ENCODE measurements around the gene MRS2. TPM values are rescaled to one million over a fixed set of nuclear protein-coding genes. Genes with fewer than 3 reads are reported as not detected.
"Not testable (repeated sequence)": the region's sequence is repeated elsewhere in the genome, so short reads cannot be mapped to it uniquely, and the experiment has no call there.

The MRS2 gene
- total RNA-seq, 1 experiment from 2014 or later, result 49.7 TPM

- H4K20me1 ChIP-seq (ENCODE audit: insufficient read depth), result no peaks in the 10 kb centered on the region
- peak; percentile 83 to 89 for DNase-seq
- H3F3A ChIP-seq (ENCODE audit: insufficient read depth, low read depth), result peaks cover 13% of the 10 kb centered on the region; the same call in 1 of the 2 replicates
- peaks cover 8% of the 10 kb centered on the region for H3K4me1 ChIP-seq (replicated peaks; ENCODE audit: insufficient read depth)
- no peaks in the 10 kb centered on the region for H3K79me2 ChIP-seq (ENCODE audit: low read depth)
- H3K9me2 ChIP-seq (ENCODE audit: insufficient read depth), result no peaks in the 10 kb centered on the region
- BruUV-seq (replicated peaks), result no TSS peak
- H2AFZ ChIP-seq, result peak overlapping the region; percentile 75
- ChIA-PET POLR2A (ENCODE audit: unreplicated experiment) (no interaction called here), CTCF (interaction anchor here (0.5 to 1.7 kb wide), 10 partner anchors 16 to 945 kb away, joined by 3 to 16 read pairs (median 4); no protein-coding TSS in a partner anchor)
- H3K4me2 ChIP-seq, result peak overlapping the region; percentile 72
- H3K36me3 ChIP-seq (ENCODE audit: low read depth), result no peaks in the 10 kb centered on the region
- TF ChIP-seq CTCF (conservative IDR thresholded peaks at IDR 0.05) (peak; percentile 95), EZH2 (IDR thresholded peaks at IDR 0.05; ENCODE audit: low read depth) (no peak)
- no peaks in the 10 kb centered on the region for H3K27me3 ChIP-seq (ENCODE audit: insufficient read depth, low read depth)
- intact Hi-C loops (cut with micrococcal nuclease; ENCODE audit: unreplicated experiment), result loop anchor here (1.0 to 10.0 kb wide), 3 partner anchors 48 to 715 kb away; no protein-coding TSS in a partner anchor
- peak overlapping the region; percentile 63 for H3K4me3 ChIP-seq
- H3K27ac ChIP-seq, result peak overlapping the region; percentile 14; the same call in 1 of the 2 replicates
- no peaks in the 10 kb centered on the region for H3K9me3 ChIP-seq (ENCODE audit: insufficient read depth, low read depth)
Observed at GRCh38 chr6:24359640-24360454, 42.9 kb upstream of the MRS2 start.

- CTCF ChIA-PET; H3K4me1 ChIP-seq (replicated peaks; ENCODE audit: insufficient read depth); H3K9me2 ChIP-seq (ENCODE audit: insufficient read depth); H2AFZ ChIP-seq; H3K36me3 ChIP-seq (ENCODE audit: low read depth); POLR2A ChIA-PET (ENCODE audit: unreplicated experiment); H4K20me1 ChIP-seq (ENCODE audit: insufficient read depth); DNase-seq; H3K4me3 ChIP-seq; H3K79me2 ChIP-seq (ENCODE audit: low read depth); H3K27me3 ChIP-seq (ENCODE audit: insufficient read depth, low read depth); H3K27ac ChIP-seq; H3K9me3 ChIP-seq (ENCODE audit: insufficient read depth, low read depth); H3K4me2 ChIP-seq; BruUV-seq (replicated peaks): not testable (repeated sequence)
- H3F3A ChIP-seq (ENCODE audit: insufficient read depth, low read depth), result peaks cover 13% of the 10 kb centered on the region; the same call in 1 of the 2 replicates
- intact Hi-C loops (cut with micrococcal nuclease; ENCODE audit: unreplicated experiment), result loop anchor here (5.0 to 10.0 kb wide), 2 partner anchors 50 to 712 kb away; no protein-coding TSS in a partner anchor
Observed at GRCh38 chr6:24362363-24362762, 40.4 kb upstream of the MRS2 start.

GRCh38 chr6:24365103-24365633, 37.6 kb upstream of the MRS2 start:
- CTCF ChIA-PET; H3K9me2 ChIP-seq (ENCODE audit: insufficient read depth); H3K27ac ChIP-seq; H3K4me1 ChIP-seq (replicated peaks; ENCODE audit: insufficient read depth); H3K4me2 ChIP-seq; H4K20me1 ChIP-seq (ENCODE audit: insufficient read depth); DNase-seq; BruUV-seq (replicated peaks); H3K36me3 ChIP-seq (ENCODE audit: low read depth); H2AFZ ChIP-seq; H3K9me3 ChIP-seq (ENCODE audit: insufficient read depth, low read depth); H3K79me2 ChIP-seq (ENCODE audit: low read depth); H3K4me3 ChIP-seq; H3K27me3 ChIP-seq (ENCODE audit: insufficient read depth, low read depth): not testable (repeated sequence)
- intact Hi-C loops (cut with micrococcal nuclease; ENCODE audit: unreplicated experiment), result loop anchor here (10.0 kb wide), 1 partner anchor 710 kb away; no protein-coding TSS in a partner anchor
- peaks cover 12% of the 10 kb centered on the region; the same call in 1 of the 2 replicates for H3F3A ChIP-seq (ENCODE audit: insufficient read depth, low read depth)
- POLR2A ChIA-PET (ENCODE audit: unreplicated experiment), result interaction anchor here (0.7 kb wide), 1 partner anchor 10 kb away, joined by 5 read pairs; no protein-coding TSS in a partner anchor

GRCh38 chr6:24374612-24375011, 28.1 kb upstream of the MRS2 start:
- Histone ChIP-seq H3K9me2 (ENCODE audit: insufficient read depth) (no peaks in the 10 kb centered on the region), H3K27me3 (ENCODE audit: insufficient read depth, low read depth) (no peaks in the 10 kb centered on the region), H3K36me3 (ENCODE audit: low read depth) (no peaks in the 10 kb centered on the region), H3F3A (ENCODE audit: insufficient read depth, low read depth) (no peaks in the 10 kb centered on the region), H3K4me1 (replicated peaks; ENCODE audit: insufficient read depth) (no peaks in the 10 kb centered on the region), H3K27ac (no peak overlapping the region), H3K4me2 (no peak overlapping the region), H2AFZ (no peak overlapping the region), H3K79me2 (ENCODE audit: low read depth) (no peaks in the 10 kb centered on the region), H4K20me1 (ENCODE audit: insufficient read depth) (no peaks in the 10 kb centered on the region), H3K4me3 (no peak overlapping the region), H3K9me3 (ENCODE audit: insufficient read depth, low read depth) (no peaks in the 10 kb centered on the region)
- no peak for DNase-seq
- TF ChIP-seq CTCF (conservative IDR thresholded peaks at IDR 0.05), result no peak
- no peak for TF ChIP-seq EZH2 (IDR thresholded peaks at IDR 0.05; ENCODE audit: low read depth)
- intact Hi-C loops (cut with micrococcal nuclease; ENCODE audit: unreplicated experiment), result no loop called here
- ChIA-PET CTCF (interaction anchor here (0.6 to 1.7 kb wide), 2 partner anchors 12 to 15 kb away, joined by 3 to 4 read pairs; no protein-coding TSS in a partner anchor), POLR2A (ENCODE audit: unreplicated experiment) (interaction anchor here (0.6 kb wide), 1 partner anchor 347 kb away, joined by 8 read pairs; no protein-coding TSS in a partner anchor)
- no TSS peak for BruUV-seq (replicated peaks)
